SKM-1 treated with dmso at 0.1 percent for 144 hours (cell line): ENCODE results near the gene MINDY4.

Experiments used
- DNase-seq: peaks from one replicate; lab custom pipeline; 2025; ENCODE audit not compliant: unreplicated experiment; lab: John Stamatoyannopoulos, UW

Gene MINDY4

GRCh38 chr7:30926313-30926712 lies 155.1 kb downstream of the MINDY4 start:
- DNase-seq: no peak

GRCh38 chr7:30927040-30927439 lies 155.8 kb downstream of the MINDY4 start:
- no peak for DNase-seq

GRCh38 chr7:30927559-30927958 lies 156.3 kb downstream of the MINDY4 start:
- DNase-seq: no peak

- DNase-seq: no peak
Measured at GRCh38 chr7:30928254-30928872, 157.1 kb downstream of the MINDY4 start.

- DNase-seq: no peak
Measured at GRCh38 chr7:30929686-30930085, 158.5 kb downstream of the MINDY4 start.

- no peak for DNase-seq
Measured at GRCh38 chr7:30930621-30931020, 159.4 kb downstream of the MINDY4 start.

GRCh38 chr7:30931161-30931928 lies 160.1 kb downstream of the MINDY4 start:
- no peak for DNase-seq

GRCh38 chr7:30931929-30932540 lies 160.8 kb downstream of the MINDY4 start:
- no peak for DNase-seq

- no peak for DNase-seq
Measured at GRCh38 chr7:30932562-30932961, 161.3 kb downstream of the MINDY4 start.

- DNase-seq: no peak
Measured at GRCh38 chr7:30933124-30933974, 162.1 kb downstream of the MINDY4 start.

GRCh38 chr7:30934225-30934624 lies 163.0 kb downstream of the MINDY4 start:
- no peak for DNase-seq

- no peak for DNase-seq
Measured at GRCh38 chr7:30934732-30935568, 163.7 kb downstream of the MINDY4 start.

GRCh38 chr7:30935569-30935877 lies 164.3 kb downstream of the MINDY4 start:
- no peak for DNase-seq

- no peak for DNase-seq
Measured at GRCh38 chr7:30936650-30937245, 165.5 kb downstream of the MINDY4 start.

- no peak for DNase-seq
Measured at GRCh38 chr7:30937416-30937815, 166.2 kb downstream of the MINDY4 start.

- DNase-seq: peak; percentile 43
Measured at GRCh38 chr7:30938435-30939316, 167.5 kb downstream of the MINDY4 start.

GRCh38 chr7:30941582-30942323 lies 170.5 kb downstream of the MINDY4 start:
- DNase-seq: no peak
